ENCODE measurements around the gene GRK3.

GRCh38 chr22:25716637-25717036 is 152.2 kb downstream of the GRK3 start:
- TF ChIP-seq CTCF (IDR thresholded peaks at IDR 0.05; ENCODE audit: extremely low read depth in 1 of 2, insufficient read depth in 1 of 2, low read depth in 1 of 2, low read length in 2 of 2) (no peak), POLR2A (IDR thresholded peaks at IDR 0.05; ENCODE audit: low read depth, low read length) (no peak), FOS (IDR thresholded peaks at IDR 0.05; ENCODE audit: borderline replicate concordance, insufficient read depth, low read length) (no peak), EZH2 (IDR thresholded peaks at IDR 0.05; ENCODE audit: borderline replicate concordance, low read depth, low read length, severe bottlenecking) (no peak), MAX (IDR thresholded peaks at IDR 0.05; ENCODE audit: insufficient read depth, insufficient read length) (no peak), JUN (IDR thresholded peaks at IDR 0.05; ENCODE audit: borderline replicate concordance, insufficient read depth, insufficient read length, low read depth) (no peak), GATA2 (IDR thresholded peaks at IDR 0.05; ENCODE audit: insufficient read depth, insufficient read length, low read depth, low read length) (no peak), POLR2AphosphoS5 (IDR thresholded peaks at IDR 0.05; ENCODE audit: insufficient read depth, low read depth, low read length) (no peak)
